Spleen (tissue), 11 donors: ENCODE measurements around the gene ERCC6. TPM values are rescaled to one million over a fixed set of nuclear protein-coding genes. Genes with fewer than 3 reads are reported as not detected.

Experiments
- DNase-seq: peaks from one replicate; pipeline ENCODE4 v3.0.0-alpha.2; 2020
- H3K27ac ChIP-seq, 8 donors: fragments of 200-600 bp; sonication (generic) in 7 of 8; 1 replicate in 4 of 8; 2 replicates in 4 of 8; pipeline versions ENCODE4 v1.5.0 to v1.8.0; 2016 to 2021; ENCODE audit warnings: inconsistent platforms in 4 of 8, mild to moderate bottlenecking in 4 of 8, moderate library complexity in 1 of 8
- H3K27me3 ChIP-seq, 7 donors: fragments of 200-600 bp; sonication (generic) in 6 of 7; replicated peaks in 1 of 7; 1 replicate in 4 of 7; 2 replicates in 3 of 7; pipeline versions ENCODE4 v1.5.0 to v1.8.0; 2016 to 2021; ENCODE audit warnings: inconsistent platforms in 3 of 7, mild to moderate bottlenecking in 1 of 7
- H3K36me3 ChIP-seq, 6 donors: fragments of 200-600 bp; sonication (generic) in 5 of 6; 1 replicate in 4 of 6; 2 replicates in 2 of 6; pipeline versions ENCODE4 v1.5.0 to v1.8.0; 2016 to 2021; ENCODE audit warnings: inconsistent platforms in 2 of 6
- H3K4me1 ChIP-seq, 6 donors: fragments of 200-600 bp; sonication (generic) in 5 of 6; 1 replicate in 3 of 6; 2 replicates in 3 of 6; pipeline versions ENCODE4 v1.5.0 to v1.8.0; 2016 to 2021; ENCODE audit warnings: inconsistent platforms in 3 of 6
- H3K4me3 ChIP-seq, 8 donors: fragments of 200-600 bp; sonication (generic) in 7 of 8; 1 replicate in 4 of 8; 2 replicates in 4 of 8; pipeline versions ENCODE4 v1.5.0 to v1.8.0; 2016 to 2021; ENCODE audit warnings: inconsistent platforms in 4 of 8, mild to moderate bottlenecking in 4 of 8, moderate library complexity in 2 of 8
- H3K9me3 ChIP-seq, 8 donors: fragments of 200-600 bp; sonication (generic) in 7 of 8; 1 replicate in 4 of 8; 2 replicates in 4 of 8; pipeline versions ENCODE4 v1.5.0 to v1.8.0; 2016 to 2021; ENCODE audit warnings: inconsistent platforms in 4 of 8
- CTCF ChIP-seq, 11 experiments: fragments of 200-600 bp in 7 of 11; fragments of 450-650 bp in 4 of 11; sonication (generic) in 4 of 11; IDR thresholded peaks in 8 of 11; conservative IDR thresholded peaks in 3 of 11; 1 replicate in 7 of 11; 2 replicates in 4 of 11; pipeline versions ENCODE4 v1.4.0 to v1.8.0; 2016 to 2021; ENCODE audit warnings: antibody characterized with exemption in 11 of 11, inconsistent platforms in 4 of 11, mild to moderate bottlenecking in 1 of 11
- POLR2A ChIP-seq, 3 donors: fragments of 450-650 bp; IDR thresholded peaks; one replicate each; pipeline ENCODE4 v1.5.1; 2017; ENCODE audit warnings: antibody characterized with exemption in 3 of 3, mild to moderate bottlenecking in 1 of 3
- POLR2AphosphoS5 ChIP-seq, 3 donors: sonication (generic); formaldehyde crosslinking; IDR thresholded peaks; one replicate each; pipeline ENCODE4 v1.5.1; 2017; ENCODE audit warnings: antibody characterized with exemption in 3 of 3
- WGBS, 5 donors: extraction: QIAGEN DNeasy Blood & Tissue Kit in 3 of 5; methylation state at CpG; one replicate each; pipeline versions ENCODE4 v1.1.5 to v1.1.7; 2013 to 2018; 5-methylcytosine and 5-hydroxymethylcytosine counted together
- intact Hi-C: fragments of 100-400 bp; cut with DNase I; formaldehyde crosslinking; loops from one replicate; pipeline ENCODE4 v1.15.0; 2023; ENCODE audit warnings: low total_unique reads
- polyA plus RNA-seq, 3 donors: library from polyadenylated mRNA; stranded (reverse); fragments of 200-250 nt; gene quantifications; one replicate each; pipeline ENCODE4 v1.2.1, GENCODE V29; 2013
- total RNA-seq, 7 donors: library from RNA; depleted of rRNA in 3 of 7; stranded (reverse); fragments of >200 nt in 3 of 7; fragmentation: NEBNext Ultra II Directional in 4 of 7; extraction: Animal tissue kit (Norgen Biotek cat#: 25700) in 4 of 7; gene quantifications; one replicate each; pipeline versions ENCODE4 v1.1.0 to v1.2.1, GENCODE V29; 2016 to 2021
- donor health status: healthy with polysubstance abuse.
- donor health status: DM: no; HTN: no; CAD: no; lungs with moderate emphysema.
- donor health status: DM: no; HTN: no; CAD: no.
- donor health status: Bipolar disorder and iron deficiency.
- donor health status: healthy.
- donor health status: DM: no; HTN: no; CAD: no.
- donor health status: DM: yes; HTN: yes; CAD: no.

The ERCC6 gene
- total and polyA plus RNA-seq, 10 donors = 2.7 to 32.7 (median 24.6) TPM

- no peaks in the 10 kb centered on the region for H3K4me1 ChIP-seq
- WGBS, 5 donors = 83 to 94% (median 86%) methylated on average over 3 of the region's 3 CpGs
- DNase-seq = no peak
- H3K36me3 ChIP-seq = peaks cover 3 to 100% (median 83%) of the 10 kb centered on the region in 6 donors
- intact Hi-C loops = no loop called here
- TF ChIP-seq POLR2A (IDR thresholded peaks at IDR 0.05) = no peak
- no peak for TF ChIP-seq POLR2AphosphoS5 (IDR thresholded peaks at IDR 0.05)
- no peak for TF ChIP-seq CTCF (IDR thresholded peaks at IDR 0.05 in 8 of 11, conservative IDR thresholded peaks at IDR 0.05 in 3 of 11)
- no peak overlapping the region for H3K27ac ChIP-seq
- no peaks in the 10 kb centered on the region for H3K9me3 ChIP-seq
- no peak overlapping the region for H3K4me3 ChIP-seq
- H3K27me3 ChIP-seq = no peaks in the 10 kb centered on the region
These were observed 67.4 kb downstream of the ERCC6 start for GRCh38 chr10:49471532-49471931.

- Histone ChIP-seq H3K27me3 (no peaks in the 10 kb centered on the region), H3K4me1 (no peaks in the 10 kb centered on the region), H3K4me3 (no peak overlapping the region), H3K27ac (no peak overlapping the region), H3K36me3 (peaks cover 0 to 100% (median 48%) of the 10 kb centered on the region in 6 donors), H3K9me3 (peaks cover 0 to 20% (median 18%) of the 10 kb centered on the region in 8 donors)
- TF ChIP-seq CTCF (IDR thresholded peaks at IDR 0.05 in 8 of 11, conservative IDR thresholded peaks at IDR 0.05 in 3 of 11) (no peak), POLR2AphosphoS5 (IDR thresholded peaks at IDR 0.05) (no peak), POLR2A (IDR thresholded peaks at IDR 0.05) (no peak)
- DNase-seq = no peak
- intact Hi-C loops = no loop called here
These were observed 73.2 kb downstream of the ERCC6 start for GRCh38 chr10:49465736-49466135.

Other genes starting within 250 kb of the ERCC6 start
- gene C10orf71, start 240.0 kb downstream of the ERCC6 start, total RNA-seq = not detected
- not detected for gene C10orf71, start 240.0 kb downstream of the ERCC6 start, polyA plus RNA-seq
- gene DRGX, start 143.0 kb downstream of the ERCC6 start, total RNA-seq = not detected
- gene DRGX, start 143.0 kb downstream of the ERCC6 start, polyA plus RNA-seq = under 1 TPM in 2 of 3 donors, not detected in 1; 0.03 to 0.11 TPM
- gene SLC18A3, start 71.2 kb upstream of the ERCC6 start, total RNA-seq = not detected
- gene SLC18A3, start 71.2 kb upstream of the ERCC6 start, polyA plus RNA-seq = not detected
- not detected for gene CHAT, start 74.9 kb upstream of the ERCC6 start, total RNA-seq
- gene CHAT, start 74.9 kb upstream of the ERCC6 start, polyA plus RNA-seq = not detected
- not detected for gene C10orf53, start 140.5 kb upstream of the ERCC6 start, total RNA-seq
- gene C10orf53, start 140.5 kb upstream of the ERCC6 start, polyA plus RNA-seq = not detected
- gene OGDHL, start 223.2 kb upstream of the ERCC6 start, total RNA-seq = 1 to 10 TPM in 1 of 7 donors, under 1 TPM in 4, not detected in 2; 0.09 to 1.6 (median 0.19) TPM
- under 1 TPM; 0.11 to 0.45 (median 0.20) TPM for gene OGDHL, start 223.2 kb upstream of the ERCC6 start, polyA plus RNA-seq